Suprapubic skin (tissue), 4 donors: ENCODE data around the gene MTMR3.

Source experiments
- EP300 ChIP-seq: sonication (generic); formaldehyde crosslinking; IDR thresholded peaks from one replicate; pipeline ENCODE4 v1.6.1; 2017; ENCODE audit warnings: antibody characterized with exemption
- POLR2A ChIP-seq, 2 donors: fragments of 450-650 bp; IDR thresholded peaks; one replicate each; pipeline ENCODE4 v1.6.1; 2017; ENCODE audit warnings: antibody characterized with exemption in 2 of 2, mild to moderate bottlenecking in 2 of 2, moderate library complexity in 2 of 2
- POLR2AphosphoS5 ChIP-seq, 3 donors: sonication (generic); formaldehyde crosslinking; IDR thresholded peaks; one replicate each; pipeline ENCODE4 v1.6.1; 2017; ENCODE audit warnings: antibody characterized with exemption in 3 of 3
- TF ChIP-seq, protein P1 (sequence below), 2 donors: fragments of 200-600 bp in 1 of 2; fragments of 450-650 bp in 1 of 2; sonication (generic) in 1 of 2; IDR thresholded peaks; one replicate each; pipeline ENCODE4 v1.5.1; 2016 to 2019; ENCODE audit warnings: antibody characterized with exemption in 2 of 2, mild to moderate bottlenecking in 1 of 2, moderate library complexity in 1 of 2

- TF ChIP-seq POLR2A (IDR thresholded peaks at IDR 0.05): no peak
- TF ChIP-seq, protein P1, sequence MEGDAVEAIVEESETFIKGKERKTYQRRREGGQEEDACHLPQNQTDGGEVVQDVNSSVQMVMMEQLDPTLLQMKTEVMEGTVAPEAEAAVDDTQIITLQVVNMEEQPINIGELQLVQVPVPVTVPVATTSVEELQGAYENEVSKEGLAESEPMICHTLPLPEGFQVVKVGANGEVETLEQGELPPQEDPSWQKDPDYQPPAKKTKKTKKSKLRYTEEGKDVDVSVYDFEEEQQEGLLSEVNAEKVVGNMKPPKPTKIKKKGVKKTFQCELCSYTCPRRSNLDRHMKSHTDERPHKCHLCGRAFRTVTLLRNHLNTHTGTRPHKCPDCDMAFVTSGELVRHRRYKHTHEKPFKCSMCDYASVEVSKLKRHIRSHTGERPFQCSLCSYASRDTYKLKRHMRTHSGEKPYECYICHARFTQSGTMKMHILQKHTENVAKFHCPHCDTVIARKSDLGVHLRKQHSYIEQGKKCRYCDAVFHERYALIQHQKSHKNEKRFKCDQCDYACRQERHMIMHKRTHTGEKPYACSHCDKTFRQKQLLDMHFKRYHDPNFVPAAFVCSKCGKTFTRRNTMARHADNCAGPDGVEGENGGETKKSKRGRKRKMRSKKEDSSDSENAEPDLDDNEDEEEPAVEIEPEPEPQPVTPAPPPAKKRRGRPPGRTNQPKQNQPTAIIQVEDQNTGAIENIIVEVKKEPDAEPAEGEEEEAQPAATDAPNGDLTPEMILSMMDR (IDR thresholded peaks at IDR 0.05): no peak
- no peak for TF ChIP-seq POLR2AphosphoS5 (IDR thresholded peaks at IDR 0.05)
- TF ChIP-seq EP300: no peak
Observed at GRCh38 chr22:30000566-30000965, 117.6 kb downstream of the MTMR3 start.
